H9 (cell line): ENCODE data around the gene AFAP1L1. TPM values are rescaled to one million over a fixed set of nuclear protein-coding genes. Genes with fewer than 3 reads are reported as not detected.

ENCODE experiments used
- DNase-seq: peaks from one replicate; pipeline ENCODE4 v3.0.0-alpha.2; 2017
- H2AFZ ChIP-seq: one replicate; pipeline ENCODE4 v1.6.1; 2013; ENCODE audit warnings: mild to moderate bottlenecking, low read length, control low read depth, moderate library complexity
- H2AK5ac ChIP-seq: 2 replicates; pipeline ENCODE4 v1.6.1; 2013; ENCODE audit warnings: low read length, control low read depth, mixed read lengths; ENCODE audit not compliant: insufficient read length
- H2BK120ac ChIP-seq: one replicate; pipeline ENCODE4 v1.6.1; 2013; ENCODE audit warnings: low read depth, mild to moderate bottlenecking, low read length, control low read depth, inconsistent platforms; ENCODE audit not compliant: poor library complexity, severe bottlenecking
- H2BK12ac ChIP-seq: 2 replicates; pipeline ENCODE4 v1.6.1; 2013; ENCODE audit warnings: low read length, control low read depth, mixed read lengths, low read depth; ENCODE audit not compliant: insufficient read length
- H2BK15ac ChIP-seq: 2 replicates; pipeline ENCODE4 v1.6.1; 2013; ENCODE audit warnings: low read depth, low read length, control low read depth
- H2BK20ac ChIP-seq: one replicate; pipeline ENCODE4 v1.6.1; 2013; ENCODE audit warnings: low read depth, mild to moderate bottlenecking, low read length, control low read depth, inconsistent platforms; ENCODE audit not compliant: poor library complexity, severe bottlenecking
- H2BK5ac ChIP-seq: 2 replicates; pipeline ENCODE4 v1.6.1; 2013; ENCODE audit warnings: low read length, control low read depth, mixed read lengths; ENCODE audit not compliant: insufficient read length
- H3K14ac ChIP-seq: 2 replicates; pipeline ENCODE4 v1.6.1; 2013; ENCODE audit warnings: low read length, control low read depth; ENCODE audit not compliant: insufficient read depth
- H3K18ac ChIP-seq: 2 replicates; pipeline ENCODE4 v1.6.1; 2013; ENCODE audit warnings: low read depth, mild to moderate bottlenecking, mixed read lengths, low read length, control low read depth; ENCODE audit not compliant: insufficient read length
- H3K23ac ChIP-seq: 2 replicates; pipeline ENCODE4 v1.6.1; 2013; ENCODE audit warnings: low read length, control low read depth, mixed read lengths, low read depth; ENCODE audit not compliant: insufficient read length
- H3K23me2 ChIP-seq: 2 replicates; pipeline ENCODE4 v1.6.1; 2013; ENCODE audit warnings: low read depth, mild to moderate bottlenecking, mixed read lengths, low read length, control low read depth; ENCODE audit not compliant: insufficient read length, poor library complexity, severe bottlenecking
- H3K27ac ChIP-seq: 2 replicates; pipeline ENCODE4 v1.5.1; 2013; ENCODE audit warnings: low read length, control low read depth, mixed read lengths, low read depth; ENCODE audit not compliant: insufficient read length
- H3K27me3 ChIP-seq: 2 replicates; pipeline ENCODE4 v1.6.1; 2013; ENCODE audit warnings: low read length, control low read depth, inconsistent platforms; ENCODE audit not compliant: insufficient read depth
- H3K4ac ChIP-seq: 2 replicates; pipeline ENCODE4 v1.6.1; 2013; ENCODE audit warnings: low read depth, mild to moderate bottlenecking, control low read depth, inconsistent platforms, low read length, moderate library complexity
- H3K4me1 ChIP-seq: 2 replicates; pipeline ENCODE4 v1.6.1; 2013; ENCODE audit warnings: low read length, control low read depth, inconsistent platforms; ENCODE audit not compliant: insufficient read depth
- H3K4me2 ChIP-seq: 2 replicates; pipeline ENCODE4 v1.6.1; 2013; ENCODE audit warnings: low read length, control low read depth, mixed read lengths; ENCODE audit not compliant: insufficient read length, insufficient read depth
- H3K56ac ChIP-seq: 2 replicates; pipeline ENCODE4 v1.6.1; 2013; ENCODE audit warnings: low read depth, mild to moderate bottlenecking, mixed read lengths, low read length, control low read depth; ENCODE audit not compliant: insufficient read length
- H3K79me1 ChIP-seq: 2 replicates; pipeline ENCODE4 v1.6.1; 2013; ENCODE audit warnings: low read depth, mild to moderate bottlenecking, moderate library complexity, low read length, control low read depth, inconsistent platforms; ENCODE audit not compliant: insufficient read depth, poor library complexity, severe bottlenecking
- H3K79me2 ChIP-seq: 2 replicates; pipeline ENCODE4 v1.6.1; 2013; ENCODE audit warnings: low read length, control low read depth, inconsistent platforms; ENCODE audit not compliant: insufficient read depth
- H3K9ac ChIP-seq: 2 replicates; pipeline ENCODE4 v1.6.1; 2013; ENCODE audit warnings: low read length, control low read depth, mixed read lengths; ENCODE audit not compliant: insufficient read length; ENCODE audit errors: extremely low read depth
- H3K9me3 ChIP-seq: one replicate; pipeline ENCODE4 v1.6.1; 2013; ENCODE audit warnings: low read depth, low read length, inconsistent platforms; ENCODE audit not compliant: control insufficient read depth
- H3T11ph ChIP-seq: one replicate; pipeline ENCODE4 v1.6.1; 2013; ENCODE audit warnings: mild to moderate bottlenecking, low read length, control low read depth, inconsistent platforms
- H4K20me1 ChIP-seq: one replicate; pipeline ENCODE4 v1.6.1; 2013; ENCODE audit not compliant: control insufficient read depth, insufficient read length, insufficient read depth
- H4K5ac ChIP-seq: 2 replicates; pipeline ENCODE4 v1.6.1; 2013; ENCODE audit warnings: low read depth, mild to moderate bottlenecking, mixed read lengths, low read length, control low read depth; ENCODE audit not compliant: insufficient read length
- H4K8ac ChIP-seq: replicated peaks from 2 replicates; pipeline ENCODE4 v1.6.1; 2013; ENCODE audit warnings: low read length, control low read depth, mixed read lengths, low read depth; ENCODE audit not compliant: insufficient read length
- H4K91ac ChIP-seq: 2 replicates; pipeline ENCODE4 v1.6.1; 2013; ENCODE audit warnings: low read depth, mild to moderate bottlenecking, moderate library complexity, mixed read lengths, low read length, control low read depth; ENCODE audit not compliant: insufficient read length
- H3K27ac Mint-ChIP-seq, 3 experiments: 2 replicates in 2 of 3; 3 replicates in 1 of 3; pipeline ENCODE4 v1.8.0; 2020 to 2021; ENCODE audit warnings: mixed read lengths in 3 of 3, mild to moderate bottlenecking in 1 of 3, moderate library complexity in 1 of 3
- H3K27me3 Mint-ChIP-seq: 2 replicates; pipeline ENCODE4 v1.8.0; 2021; ENCODE audit warnings: low read depth, mild to moderate bottlenecking, moderate library complexity, mixed read lengths
- H3K36me3 Mint-ChIP-seq, 3 experiments: 2 replicates in 2 of 3; 3 replicates in 1 of 3; pipeline ENCODE4 v1.8.0; 2020 to 2021; ENCODE audit warnings: low read depth in 3 of 3, mixed read lengths in 3 of 3; ENCODE audit not compliant: insufficient read depth in 1 of 3
- H3K4me1 Mint-ChIP-seq, 2 experiments: 2 replicates each; pipeline ENCODE4 v1.8.0; 2020; ENCODE audit warnings: mixed read lengths in 2 of 2
- H3K4me3 Mint-ChIP-seq, 2 experiments: 2 replicates in 1 of 2; 3 replicates in 1 of 2; pipeline ENCODE4 v1.8.0; 2020 to 2021; ENCODE audit warnings: mild to moderate bottlenecking in 2 of 2, mixed read lengths in 2 of 2, moderate library complexity in 1 of 2
- H3K9me3 Mint-ChIP-seq, 2 experiments: 2 replicates in 1 of 2; 3 replicates in 1 of 2; pipeline ENCODE4 v1.8.0; 2020; ENCODE audit warnings: mild to moderate bottlenecking in 2 of 2, mixed read lengths in 2 of 2, moderate library complexity in 1 of 2
- CTCF ChIP-seq: fragments of 200-600 bp; sonication (generic); conservative IDR thresholded peaks from 3 replicates; pipeline ENCODE4 v1.8.0; 2021; ENCODE audit warnings: antibody characterized with exemption, mild to moderate bottlenecking
- WGBS: extraction: QIAGEN DNeasy Blood & Tissue Kit; methylation state at CpG from one replicate; pipeline ENCODE4 v1.1.7; 2013; ENCODE audit warnings: missing lambda C conversion rate, low lambda C conversion rate, mixed read lengths; ENCODE audit not compliant: insufficient read length; ENCODE audit errors: extremely low coverage; 5-methylcytosine and 5-hydroxymethylcytosine counted together
- total RNA-seq: library from RNA; stranded (reverse); gene quantifications from 2 replicates; pipeline ENCODE4 v1.2.1, GENCODE V29; 2021

AFAP1L1 gene
- total RNA-seq, 1 experiment from 2014 or later = 1.8 TPM

GRCh38 chr5:149325894-149326293 lies 54.2 kb downstream of the AFAP1L1 start:
- no peak overlapping the region for H3K9ac ChIP-seq
- H3K4me1 ChIP-seq = no peaks in the 10 kb centered on the region
- TF ChIP-seq CTCF = no peak

More at GRCh38 chr5:149325894-149326293, 54.2 kb downstream of the AFAP1L1 start:
- H3K4ac ChIP-seq = no peak overlapping the region
- no peaks in the 10 kb centered on the region for H3K23me2 ChIP-seq
- Mint-ChIP-seq H3K4me3 (no peak overlapping the region), H3K4me1 (peaks cover 6 to 8% of the 10 kb centered on the region in 2 experiments), H3K27ac (no peak overlapping the region), H3K9me3 (no peaks in the 10 kb centered on the region), H3K27me3 (no peaks in the 10 kb centered on the region), H3K36me3 (no peaks in the 10 kb centered on the region)
- no peak overlapping the region for H3T11ph ChIP-seq
- H3K14ac ChIP-seq = no peak overlapping the region
- H4K91ac ChIP-seq = no peak overlapping the region
- H3K23ac ChIP-seq = no peak overlapping the region
- H4K20me1 ChIP-seq = no peaks in the 10 kb centered on the region
- WGBS = no CpG with 5 or more reads among the region's 5 CpGs
- H2BK120ac ChIP-seq = no peak overlapping the region
- H3K56ac ChIP-seq = no peak overlapping the region
- H4K5ac ChIP-seq = no peak overlapping the region
- no peak overlapping the region for H3K4me2 ChIP-seq
- no peaks in the 10 kb centered on the region for H3K79me2 ChIP-seq
- no peak overlapping the region for H2BK15ac ChIP-seq
- H3K27me3 ChIP-seq = no peaks in the 10 kb centered on the region; the same call in 1 of the 2 replicates
- H2AFZ ChIP-seq = no peak overlapping the region
- H3K79me1 ChIP-seq = no peaks in the 10 kb centered on the region
- no peak overlapping the region for H4K8ac ChIP-seq
- DNase-seq = no peak
- no peak overlapping the region for H2BK12ac ChIP-seq
- no peak overlapping the region for H2BK5ac ChIP-seq
- H3K27ac ChIP-seq = no peak overlapping the region
- H3K18ac ChIP-seq = no peak overlapping the region
- H2AK5ac ChIP-seq = no peak overlapping the region
- no peak overlapping the region for H2BK20ac ChIP-seq
- H3K9me3 ChIP-seq = no peaks in the 10 kb centered on the region
